ENCODE data around the gene AKR1A1. TPM values are rescaled to one million over a fixed set of nuclear protein-coding genes. Genes with fewer than 3 reads are reported as not detected.
"Not testable (repeated sequence)": the region's sequence is repeated elsewhere in the genome, so short reads cannot be mapped to it uniquely, and the experiment has no call there.

AKR1A1 gene
- total RNA-seq, 1 donor from 2014 or later = 56.1 TPM

DNA sequence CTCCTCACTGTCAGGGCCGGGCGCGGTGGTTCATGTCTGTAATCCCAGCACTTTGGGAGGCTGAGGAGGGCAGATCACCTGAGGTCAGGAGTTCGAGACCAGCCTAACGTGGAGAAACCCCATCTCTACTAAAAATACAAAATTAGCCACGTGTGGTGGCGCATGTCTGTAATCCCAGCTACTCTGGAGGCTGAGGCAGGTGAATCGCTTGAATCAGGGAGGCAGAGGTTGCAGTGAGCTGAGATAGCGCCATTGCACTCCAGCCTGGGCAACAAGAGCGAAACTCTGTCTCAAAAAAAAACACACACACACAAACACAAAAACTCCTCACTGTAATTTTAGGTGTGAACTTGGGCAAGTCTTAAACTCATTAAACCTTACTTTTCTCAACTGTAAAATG is 26.7 kb upstream of the AKR1A1 start:
- not testable (repeated sequence) for DNase-seq

- DNase-seq = no peak
These were observed 24.4 kb upstream of the AKR1A1 start for GRCh38 chr1:45526135-45526644.

- no peak for DNase-seq
These were observed 19.9 kb upstream of the AKR1A1 start for GRCh38 chr1:45530632-45531135.

DNA sequence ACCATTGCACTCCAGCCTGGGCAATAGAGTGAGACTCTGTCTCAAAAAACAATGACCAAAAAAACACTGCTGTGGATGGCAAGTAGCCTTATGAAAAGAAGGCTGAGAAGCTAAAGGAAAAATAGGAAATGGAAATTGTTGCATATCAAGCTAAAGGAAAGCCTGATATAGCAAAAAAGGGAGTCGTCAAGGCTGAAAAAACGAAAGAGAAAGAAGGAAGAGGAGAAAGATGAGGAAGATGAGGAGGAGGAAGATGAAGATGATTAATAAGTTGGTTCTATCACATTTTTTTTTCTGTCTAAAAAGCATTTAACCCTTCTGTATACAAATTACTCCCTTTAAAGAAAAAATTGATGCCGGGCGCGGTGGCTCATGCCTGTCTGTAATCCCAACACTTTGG is 18.8 kb upstream of the AKR1A1 start:
- DNase-seq = no peak

DNA sequence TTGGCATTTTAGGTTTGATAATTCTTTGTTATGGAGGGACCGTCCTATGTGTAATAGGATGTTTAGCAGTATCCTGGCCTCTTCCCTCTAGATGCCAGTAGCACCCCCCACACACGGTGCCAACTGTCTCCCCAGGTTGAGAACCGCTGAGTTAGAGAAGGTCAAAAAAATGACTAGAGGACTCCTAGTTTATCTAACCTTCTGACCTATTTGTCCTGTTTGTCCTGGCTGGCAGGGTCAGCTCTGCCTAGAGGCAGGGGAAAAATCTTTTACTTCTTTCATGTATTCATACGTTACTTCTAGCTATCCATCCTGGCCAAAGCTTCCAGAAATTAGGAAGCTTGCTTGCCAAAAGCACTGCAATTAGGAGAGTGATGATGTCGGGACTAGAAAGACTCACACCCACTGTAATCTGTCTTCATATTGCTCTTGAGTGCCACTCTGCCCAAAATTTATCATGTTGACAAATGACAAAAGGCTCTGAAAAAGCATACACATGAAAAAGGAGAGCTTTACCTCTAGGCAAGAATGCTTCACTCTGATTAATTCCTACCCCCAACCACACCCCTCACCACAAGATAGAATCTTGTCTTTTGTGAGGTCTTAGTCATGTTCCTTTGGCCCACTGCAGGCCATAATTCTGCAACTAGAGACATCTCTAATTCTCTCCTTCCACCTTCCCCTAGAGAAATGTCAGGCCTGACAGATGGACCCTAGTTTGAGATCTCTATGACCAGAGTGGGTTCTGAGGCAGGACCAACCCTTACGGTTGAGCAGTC is 14.4 kb upstream of the AKR1A1 start:
- DNase-seq = no peak

- no peak for DNase-seq
These were observed 13.7 kb upstream of the AKR1A1 start for GRCh38 chr1:45536886-45537285.

- no peak for DNase-seq
These were observed 9.4 kb upstream of the AKR1A1 start for GRCh38 chr1:45541193-45541592.

DNA sequence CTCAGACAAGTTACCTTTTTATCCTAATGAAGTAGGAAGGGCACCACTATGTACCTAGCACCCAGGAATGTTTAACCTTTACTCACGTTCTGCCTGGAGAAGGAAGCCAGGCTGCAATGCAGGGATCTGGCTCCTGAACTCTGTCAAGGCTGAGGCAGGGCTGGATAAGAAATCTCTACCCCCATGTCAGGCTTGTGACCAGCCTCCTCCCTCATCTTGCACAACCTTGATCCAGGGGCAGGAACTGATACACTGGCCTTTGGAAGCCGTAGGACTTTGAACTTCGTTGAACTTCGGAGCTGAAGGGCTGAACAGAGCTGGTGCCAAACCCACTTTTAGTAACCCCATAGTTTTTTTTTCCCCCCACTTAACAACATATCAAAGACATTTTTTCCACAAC is 8.0 kb upstream of the AKR1A1 start:
- DNase-seq = no peak

DNA sequence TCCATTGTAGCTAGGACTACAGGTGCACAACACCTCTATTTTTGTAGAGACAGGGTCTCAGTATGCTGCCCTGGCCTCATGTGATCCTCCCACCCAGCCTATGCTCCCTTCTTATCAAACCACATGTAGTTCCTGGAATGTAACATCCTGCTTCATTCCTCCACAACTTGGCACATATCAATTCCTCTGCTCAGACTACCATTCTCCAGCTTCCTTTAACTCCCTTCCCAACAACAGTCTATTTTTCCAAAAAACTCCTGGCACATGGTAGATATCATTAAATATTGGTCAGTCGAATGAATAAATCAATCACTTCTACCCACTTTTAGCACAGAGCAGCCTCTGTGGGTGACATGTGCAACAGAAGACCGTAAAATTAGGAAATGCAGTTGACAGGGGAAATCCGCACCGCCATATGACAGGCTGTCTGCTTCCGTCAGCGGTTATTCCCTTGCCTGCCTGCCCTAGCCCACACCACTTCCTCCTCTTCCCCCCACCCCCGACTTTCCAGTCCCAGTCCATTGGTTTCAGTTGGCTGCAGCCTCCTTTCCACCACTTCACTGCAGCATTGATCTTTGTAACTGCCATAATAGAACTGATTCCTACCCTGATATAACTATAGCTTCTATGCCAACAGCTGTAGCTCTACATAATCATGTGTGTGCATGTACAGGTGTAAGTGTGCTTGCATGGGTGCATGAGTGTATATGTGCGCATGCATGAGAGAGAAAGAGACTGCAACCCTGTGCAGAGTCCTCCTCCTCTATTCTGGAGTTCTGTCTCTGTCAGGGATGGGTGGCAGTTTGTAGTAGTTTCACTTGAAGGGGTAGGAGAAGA is 6.8 kb upstream of the AKR1A1 start:
- DNase-seq = no peak

DNA sequence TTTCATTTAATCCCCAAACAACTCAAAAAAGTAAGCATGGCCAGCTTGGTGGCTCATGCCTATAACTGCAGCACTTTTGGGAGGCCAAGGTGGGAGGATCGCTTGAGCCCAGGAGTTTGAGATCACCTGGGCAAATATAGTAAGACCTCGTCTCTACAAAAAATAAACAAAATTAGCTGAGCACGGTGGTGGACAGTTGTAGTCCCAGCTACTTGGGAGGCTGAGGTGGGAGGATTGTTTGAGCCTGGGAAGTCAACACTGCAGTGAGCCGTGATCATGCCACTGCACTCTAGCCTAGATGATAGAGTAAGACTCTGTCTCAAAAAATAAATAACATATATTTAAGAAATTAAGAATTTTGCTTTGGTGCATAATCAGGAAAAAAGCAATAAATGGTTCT is 6.1 kb upstream of the AKR1A1 start:
- no peak for DNase-seq

DNA sequence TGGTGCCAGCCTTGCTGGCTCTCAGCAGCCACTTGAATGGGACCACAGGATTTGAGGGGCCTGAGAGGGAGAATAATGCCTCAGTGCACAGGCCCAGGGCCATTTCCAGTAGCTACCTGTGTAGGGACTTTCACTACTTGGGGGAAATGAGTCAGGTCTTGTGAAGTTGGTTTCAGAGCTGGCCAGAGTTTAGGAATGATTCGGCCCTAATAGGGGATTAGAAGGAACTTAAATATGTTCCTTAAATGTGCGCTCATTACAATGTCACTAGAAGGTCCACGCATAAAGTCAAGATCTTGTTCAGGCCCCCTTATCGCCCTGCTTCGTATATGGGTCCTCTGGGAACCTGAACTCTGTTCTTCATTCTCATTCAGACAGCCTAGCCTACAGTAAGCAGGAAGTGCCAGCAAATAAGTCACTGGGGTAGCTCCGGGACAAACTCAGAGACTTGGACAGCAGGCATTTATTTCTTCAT is 5.6 kb upstream of the AKR1A1 start:
- DNase-seq = no peak

- DNase-seq = no peak
These were observed 4.9 kb upstream of the AKR1A1 start for GRCh38 chr1:45545553-45546310.

- no peak for DNase-seq
These were observed 1.1 kb downstream of the AKR1A1 start for GRCh38 chr1:45551684-45552083.

DNA sequence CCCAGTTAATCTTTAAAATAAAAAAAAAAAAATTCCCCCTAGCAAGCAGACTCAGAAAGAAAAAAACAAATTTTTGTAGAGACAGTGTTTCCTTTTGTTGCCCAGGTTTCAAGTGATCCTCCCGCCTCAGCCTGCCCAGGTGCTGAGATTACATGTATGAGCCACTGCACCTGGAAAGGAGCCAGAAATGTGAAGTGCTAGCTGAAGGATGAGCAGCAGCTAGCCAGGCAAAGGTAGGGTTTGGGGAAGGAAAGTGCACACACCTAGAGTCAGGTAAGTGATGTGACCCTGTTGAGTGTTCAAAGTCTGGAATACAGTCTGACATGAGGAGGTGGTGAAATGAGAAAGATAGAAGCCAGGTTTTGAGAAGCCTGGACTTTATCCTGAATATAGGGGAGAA is 1.7 kb downstream of the AKR1A1 start:
- DNase-seq = no peak

GRCh38 chr1:45554198-45554597 is 3.6 kb downstream of the AKR1A1 start:
- DNase-seq = no peak

- DNase-seq = no peak
These were observed 6.9 kb downstream of the AKR1A1 start for GRCh38 chr1:45557422-45557944.

GRCh38 chr1:45563843-45564242 is 13.2 kb downstream of the AKR1A1 start:
- no peak for DNase-seq

- DNase-seq = no peak
These were observed 16.1 kb downstream of the AKR1A1 start for GRCh38 chr1:45566722-45567121.

DNA sequence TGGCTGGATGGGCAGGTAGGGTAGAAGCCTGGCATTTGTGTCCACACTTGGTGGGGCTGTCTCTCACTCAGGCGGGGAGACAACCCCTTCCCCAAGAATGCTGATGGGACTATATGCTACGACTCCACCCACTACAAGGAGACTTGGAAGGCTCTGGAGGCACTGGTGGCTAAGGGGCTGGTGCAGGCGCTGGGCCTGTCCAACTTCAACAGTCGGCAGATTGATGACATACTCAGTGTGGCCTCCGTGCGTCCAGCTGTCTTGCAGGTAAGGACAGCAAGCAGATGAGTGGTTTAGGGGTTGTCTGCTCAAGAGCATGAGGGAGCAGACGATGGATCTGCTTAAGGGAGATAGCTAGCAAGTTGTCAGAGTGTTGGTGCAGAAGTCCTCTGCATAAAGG is 17.3 kb downstream of the AKR1A1 start:
- DNase-seq = no peak

- DNase-seq = no peak
These were observed 17.8 kb downstream of the AKR1A1 start for GRCh38 chr1:45568421-45568820.

DNA sequence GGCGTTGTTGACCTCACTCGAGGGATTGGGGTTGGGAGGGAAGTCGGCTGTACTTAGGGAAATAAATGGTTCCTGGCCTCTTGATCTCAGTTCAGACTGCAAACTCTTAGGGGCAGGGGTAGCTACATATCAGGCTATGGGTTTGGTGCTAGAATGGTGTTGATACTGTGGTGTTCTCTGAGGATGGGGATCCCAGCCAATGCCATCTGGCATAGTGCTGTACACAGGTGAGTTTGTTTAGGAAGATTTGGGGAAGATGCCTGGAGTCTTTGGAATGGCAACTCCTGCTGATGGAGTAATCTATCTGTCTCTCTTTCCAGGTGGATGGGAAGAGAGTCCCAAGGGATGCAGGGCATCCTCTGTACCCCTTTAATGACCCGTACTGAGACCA is 18.9 kb downstream of the AKR1A1 start:
- DNase-seq = no peak

DNA sequence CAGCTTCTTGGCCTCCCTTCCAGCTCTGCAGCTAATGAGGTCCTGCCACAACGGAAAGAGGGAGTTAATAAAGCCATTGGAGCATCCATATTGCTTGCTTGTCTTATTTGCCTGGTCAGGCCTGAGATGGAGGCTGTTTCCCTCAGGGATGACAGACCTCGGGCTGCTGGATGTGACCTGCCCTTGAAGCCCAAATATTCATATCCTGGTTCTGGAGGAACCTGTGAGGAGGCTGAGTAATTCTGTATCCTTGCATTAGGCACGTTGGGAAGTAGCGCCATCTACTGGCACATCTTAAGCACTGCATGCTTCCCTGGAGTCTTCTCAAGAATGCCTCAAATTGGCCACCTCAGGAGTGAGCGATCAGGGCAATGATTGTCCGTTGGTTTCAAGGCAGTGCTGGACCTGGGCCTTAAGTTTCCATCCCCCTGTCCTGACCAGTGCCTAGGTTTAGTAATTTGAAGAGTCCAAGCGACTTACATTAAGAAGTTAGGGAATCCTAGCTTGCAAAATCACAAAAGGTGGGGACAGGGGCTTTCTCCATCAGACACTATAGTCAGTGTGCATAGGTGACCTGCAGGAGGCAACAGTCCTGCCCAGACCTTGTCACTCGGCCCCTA is 19.4 kb downstream of the AKR1A1 start:
- peak; percentile 35 for DNase-seq
